PC-9 (cell line): ENCODE measurements around the gene PRELP.

Experiments used
- CTCF ChIP-seq: fragments of 200-600 bp; sonication (generic); conservative IDR thresholded peaks from 2 replicates; pipeline ENCODE4 v1.6.1; 2017; ENCODE audit warnings: mixed run types, antibody characterized with exemption, mild to moderate bottlenecking, moderate library complexity
- EZH2 ChIP-seq: fragments of 200-600 bp; sonication (generic); IDR thresholded peaks from 2 replicates; pipeline ENCODE4 v1.8.0; 2017; ENCODE audit warnings: antibody characterized with exemption, low read depth

- TF ChIP-seq EZH2, result no peak
- no peak for TF ChIP-seq CTCF
Observed at GRCh38 chr1:203524152-203524551, 48.5 kb downstream of the PRELP start.
